Measurements from ENCODE around the gene GRAMD2B.

GRCh38 chr5:126416266-126416925 lies 6.8 kb upstream of the GRAMD2B start:
- peak in 1 of 4 experiments; percentile 19 for TF ChIP-seq CTCF (IDR thresholded peaks at IDR 0.05)
- no peak for TF ChIP-seq POLR2A (IDR thresholded peaks at IDR 0.05)
- no peak for TF ChIP-seq EP300 (IDR thresholded peaks at IDR 0.05)
- TF ChIP-seq POLR2AphosphoS5 (IDR thresholded peaks at IDR 0.05): no peak
